Aorta (tissue), 5 donors: ENCODE measurements around the gene MRM3. TPM values are rescaled to one million over a fixed set of nuclear protein-coding genes. Genes with fewer than 3 reads are reported as not detected.
A peak's percentile ranks its signal among the peaks of the same experiment; 100 is the strongest.
"Not testable (repeated sequence)": the region's sequence is repeated elsewhere in the genome, so short reads cannot be mapped to it uniquely, and the experiment has no call there.

Source experiments
- ATAC-seq: fragments of 200-7000 bp; cut with Tn5 transposase; one replicate; pipeline ENCODE4 v1.9.1; 2022; ENCODE audit warnings: moderate library complexity; ENCODE audit not compliant: low FRiP score
- DNase-seq, 2 donors: peaks; one replicate each; pipeline ENCODE4 v3.0.0-alpha.2; 2020
- H3K27ac ChIP-seq, 2 donors: one replicate each; pipeline ENCODE4 v1.5.1; 2013; ENCODE audit warnings: low read length in 2 of 2, mild to moderate bottlenecking in 2 of 2, moderate library complexity in 2 of 2, control low read depth in 1 of 2, inconsistent platforms in 1 of 2, low read depth in 1 of 2
- H3K27me3 ChIP-seq, 2 donors: one replicate each; pipeline ENCODE4 v1.6.1; 2013; ENCODE audit warnings: control low read depth in 1 of 2, low read length in 1 of 2, mild to moderate bottlenecking in 1 of 2, moderate library complexity in 1 of 2; ENCODE audit not compliant: insufficient read depth in 2 of 2, control insufficient read depth in 1 of 2
- H3K36me3 ChIP-seq, 2 donors: one replicate each; pipeline ENCODE4 v1.6.1; 2013; ENCODE audit warnings: control low read depth in 1 of 2, low read length in 1 of 2, mild to moderate bottlenecking in 1 of 2; ENCODE audit not compliant: insufficient read depth in 2 of 2, control insufficient read depth in 1 of 2
- H3K4me1 ChIP-seq, 2 donors: one replicate each; pipeline ENCODE4 v1.6.1; 2013; ENCODE audit warnings: low read length in 2 of 2, control low read depth in 1 of 2, mild to moderate bottlenecking in 1 of 2, moderate library complexity in 1 of 2; ENCODE audit not compliant: insufficient read depth in 2 of 2, control insufficient read depth in 1 of 2
- H3K4me3 ChIP-seq, 2 donors: one replicate each; pipeline ENCODE4 v1.5.1; 2013; ENCODE audit warnings: low read length in 2 of 2, control low read depth in 1 of 2, mild to moderate bottlenecking in 1 of 2
- H3K9me3 ChIP-seq: one replicate; pipeline ENCODE4 v1.6.1; 2013; ENCODE audit warnings: mild to moderate bottlenecking, low read length; ENCODE audit not compliant: control insufficient read depth
- WGBS, 2 donors: extraction: QIAGEN DNeasy Blood & Tissue Kit; methylation state at CpG; one replicate each; pipeline ENCODE4 v1.1.7; 2013; 5-methylcytosine and 5-hydroxymethylcytosine counted together
- intact Hi-C, 2 donors: fragments of 100-400 bp; cut with DNase I; formaldehyde crosslinking; loops; one replicate each; pipeline versions ENCODE4 v1.14.2 to v1.15.0; 2022
- polyA plus RNA-seq, 2 donors: library from polyadenylated mRNA; stranded (reverse); fragments of 200-250 nt; gene quantifications; one replicate each; pipeline ENCODE4 v1.2.3, GENCODE V29; 2013
- total RNA-seq, 2 donors: library from RNA; stranded (reverse); fragmentation: NEBNext Ultra II Directional; extraction: Animal tissue kit (Norgen Biotek cat#: 25700); gene quantifications; one replicate each; pipeline ENCODE4 v1.2.1, GENCODE V29; 2021
- donor health status: healthy with polysubstance abuse.
- donor health status: Bipolar disorder and iron deficiency.
- donor health status: DM: no; HTN: no; CAD: no.
- donor health status: DM: no; HTN: no; CAD: no.
- donor health status: DM: yes; HTN: yes; CAD: no.

Gene MRM3
- total and polyA plus RNA-seq, 4 donors, result 7.8 to 8.9 (median 7.9) TPM

- WGBS, 2 donors, result 86 to 87% methylated on average over 5 of the region's 5 CpGs
- H3K27me3 ChIP-seq, result no peaks in the 10 kb centered on the region
- H3K36me3 ChIP-seq, result peaks cover 3 to 9% of the 10 kb centered on the region in 2 donors
- no peaks in the 10 kb centered on the region for H3K4me1 ChIP-seq
- H3K4me3 ChIP-seq, result no peak overlapping the region
- H3K9me3 ChIP-seq, result no peaks in the 10 kb centered on the region
- no peak for ATAC-seq
- intact Hi-C loops, result no loop called here
- no peak for DNase-seq
- no peak overlapping the region for H3K27ac ChIP-seq
Observed at GRCh38 chr17:773016-773415, 9.1 kb upstream of the MRM3 start.

GRCh38 chr17:773467-774312 lies 8.5 kb upstream of the MRM3 start:
- ATAC-seq (no peak), DNase-seq (peak in 1 of 2 donors; percentile 33)
- Histone ChIP-seq H3K4me3 (no peak overlapping the region), H3K4me1 (no peaks in the 10 kb centered on the region), H3K9me3 (no peaks in the 10 kb centered on the region), H3K27me3 (no peaks in the 10 kb centered on the region), H3K36me3 (peaks cover 3 to 9% of the 10 kb centered on the region in 2 donors), H3K27ac (no peak overlapping the region)
- intact Hi-C loops, result no loop called here
- 62 to 66% methylated on average over 14 of the region's 14 CpGs for WGBS, 2 donors

- Histone ChIP-seq H3K27me3 (no peaks in the 10 kb centered on the region), H3K36me3 (peaks cover 3 to 9% of the 10 kb centered on the region in 2 donors), H3K4me3 (no peak overlapping the region), H3K27ac (no peak overlapping the region), H3K9me3 (no peaks in the 10 kb centered on the region), H3K4me1 (no peaks in the 10 kb centered on the region)
- intact Hi-C loops, result no loop called here
- DNase-seq (peak in 1 of 2 donors; percentile 13), ATAC-seq (no peak)
- WGBS, 2 donors, result 86 to 87% methylated on average over 5 of the region's 5 CpGs
Observed at GRCh38 chr17:774313-774584, 7.9 kb upstream of the MRM3 start.

GRCh38 chr17:778096-778495 lies 4.1 kb upstream of the MRM3 start:
- H3K4me3 ChIP-seq, result no peak overlapping the region
- DNase-seq, result no peak
- WGBS, 2 donors, result 91 to 92% methylated on average over 11 of the region's 11 CpGs
- no peaks in the 10 kb centered on the region for H3K27me3 ChIP-seq
- peaks cover 0 to 9% of the 10 kb centered on the region in 2 donors for H3K36me3 ChIP-seq
- no peak for ATAC-seq
- H3K4me1 ChIP-seq, result no peaks in the 10 kb centered on the region
- intact Hi-C loops, result no loop called here
- no peak overlapping the region for H3K27ac ChIP-seq
- H3K9me3 ChIP-seq, result no peaks in the 10 kb centered on the region

- intact Hi-C loops, result no loop called here
- ATAC-seq, result no peak
- H3K27me3 ChIP-seq, result no peaks in the 10 kb centered on the region
- no peak overlapping the region for H3K27ac ChIP-seq
- H3K4me3 ChIP-seq, result no peak overlapping the region
- H3K4me1 ChIP-seq, result peaks cover 0 to 4% of the 10 kb centered on the region in 2 donors
- peaks cover 0 to 3% of the 10 kb centered on the region in 2 donors for H3K36me3 ChIP-seq
- 66 to 67% methylated on average over 3 of the region's 3 CpGs for WGBS, 2 donors
- no peak for DNase-seq
- H3K9me3 ChIP-seq, result no peaks in the 10 kb centered on the region
Observed at GRCh38 chr17:784143-784542, 2.0 kb downstream of the MRM3 start.

- H3K27ac ChIP-seq, H3K4me3 ChIP-seq, H3K27me3 ChIP-seq, H3K9me3 ChIP-seq, intact Hi-C loops, ATAC-seq, H3K4me1 ChIP-seq, H3K36me3 ChIP-seq: not testable (repeated sequence)
- DNase-seq, result peak in 1 of 2 donors; percentile 33
- WGBS, 2 donors, result 94 to 97% methylated on average over 7 of the region's 7 CpGs
Observed at GRCh38 chr17:785901-786300, 3.7 kb downstream of the MRM3 start.

- ATAC-seq (no peak), DNase-seq (peak in 1 of 2 donors; percentile 28)
- Histone ChIP-seq H3K9me3 (no peaks in the 10 kb centered on the region), H3K27ac (no peak overlapping the region), H3K4me3 (no peak overlapping the region), H3K36me3 (peaks cover 0 to 3% of the 10 kb centered on the region in 2 donors), H3K4me1 (peaks cover 0 to 4% of the 10 kb centered on the region in 2 donors), H3K27me3 (no peaks in the 10 kb centered on the region)
- 86 to 87% methylated on average over 12 of the region's 12 CpGs for WGBS, 2 donors
- intact Hi-C loops, result no loop called here
Observed at GRCh38 chr17:787641-788221, 5.6 kb downstream of the MRM3 start.

- Histone ChIP-seq H3K4me1 (peaks cover 0 to 4% of the 10 kb centered on the region in 2 donors), H3K36me3 (peaks cover 0 to 3% of the 10 kb centered on the region in 2 donors), H3K4me3 (no peak overlapping the region), H3K27ac (no peak overlapping the region), H3K27me3 (no peaks in the 10 kb centered on the region), H3K9me3 (no peaks in the 10 kb centered on the region)
- ATAC-seq, result no peak
- intact Hi-C loops, result no loop called here
- peak in 1 of 2 donors; percentile 15 for DNase-seq
- 70 to 80% methylated on average over 4 of the region's 4 CpGs for WGBS, 2 donors
Observed at GRCh38 chr17:788551-788950, 6.4 kb downstream of the MRM3 start.
